Endometrial microvascular endothelial cells (primary cell): Measurements from ENCODE around the gene SINHCAF. TPM values are rescaled to one million over a fixed set of nuclear protein-coding genes. Genes with fewer than 3 reads are reported as not detected.

Experiments
- in situ Hi-C: cut with HindIII; loops from 2 replicates; pipeline ENCODE4 v1.10.0; 2017; ENCODE audit warnings: low sequenced_read_pairs, low pct_unique_long_range_greater_than_20kb; ENCODE audit errors: inconsistent ontology term
- total RNA-seq: library from RNA; depleted of rRNA; stranded (reverse); fragments of >200 nt; gene quantifications from one replicate; pipeline ENCODE4 v1.2.3, GENCODE V29; 2015; ENCODE audit errors: inconsistent ontology term

The SINHCAF gene
- total RNA-seq, 1 donor from 2014 or later: 89.9 TPM

- in situ Hi-C loops: no loop called here
These were observed 14.1 kb upstream of the SINHCAF start for GRCh38 chr12:31339831-31340622.

- in situ Hi-C loops: no loop called here
These were observed 12.0 kb upstream of the SINHCAF start for GRCh38 chr12:31337952-31338351.

DNA sequence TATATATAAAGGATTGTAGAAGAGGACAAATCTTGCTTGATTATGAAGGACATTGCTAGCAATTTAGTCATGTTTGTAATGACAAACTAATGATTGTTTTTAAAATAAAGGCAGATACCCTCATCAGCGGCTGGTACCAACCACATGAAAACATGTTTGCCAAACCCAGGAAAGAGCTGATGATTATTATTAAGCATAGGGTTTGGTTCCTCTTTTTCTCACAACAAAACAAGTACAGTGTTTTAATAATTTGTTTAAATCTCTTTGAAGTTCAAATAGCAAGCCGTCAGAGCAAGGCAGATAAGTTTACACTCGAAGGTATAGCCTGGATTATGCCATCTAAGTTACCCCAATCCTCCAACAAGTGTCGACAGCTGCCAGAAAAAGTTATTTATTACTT lies 5.3 kb upstream of the SINHCAF start:
- in situ Hi-C loops: no loop called here

DNA sequence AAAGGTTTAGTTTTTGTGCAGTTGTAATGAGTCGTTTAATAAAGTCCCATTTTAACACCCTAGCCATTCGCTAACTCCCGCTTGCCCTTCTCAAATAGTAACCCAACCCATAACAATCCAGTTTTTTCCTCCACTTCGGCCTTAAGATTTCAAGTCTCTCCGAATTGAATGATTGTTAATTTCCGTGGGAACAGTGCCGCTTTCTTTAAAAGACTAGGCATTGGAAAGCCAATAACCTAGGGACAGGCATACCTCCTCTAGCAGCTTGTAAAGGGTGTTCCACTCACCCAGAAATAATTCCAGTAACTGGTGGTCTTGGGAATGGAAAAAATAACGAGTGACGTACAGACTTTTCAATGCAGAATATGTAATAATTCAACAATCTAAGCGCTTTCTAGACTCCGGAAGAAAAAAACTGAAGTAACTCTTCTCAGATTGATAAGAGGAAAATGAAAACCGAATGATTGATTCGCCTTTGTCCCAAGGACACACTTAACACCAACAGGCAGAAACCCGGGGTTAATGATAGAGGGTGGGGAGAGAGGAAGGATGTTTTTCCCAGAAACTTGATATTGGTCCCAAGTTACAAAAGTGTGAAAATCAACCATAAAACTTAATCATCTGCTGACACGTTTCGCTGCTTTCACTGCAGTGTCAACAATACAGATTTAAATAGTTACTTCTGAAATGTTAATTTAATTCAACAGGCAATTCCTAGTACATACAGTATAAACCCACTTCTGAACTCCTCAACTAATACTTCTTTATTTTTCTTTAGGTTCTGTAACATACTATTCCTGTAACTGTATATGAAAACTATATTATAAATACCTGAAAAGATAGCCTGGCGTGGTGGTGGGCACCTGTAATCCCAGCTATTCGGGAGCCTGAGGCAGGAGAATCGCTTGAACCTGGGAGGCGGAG lies 1.0 kb upstream of the SINHCAF start:
- in situ Hi-C loops: no loop called here

DNA sequence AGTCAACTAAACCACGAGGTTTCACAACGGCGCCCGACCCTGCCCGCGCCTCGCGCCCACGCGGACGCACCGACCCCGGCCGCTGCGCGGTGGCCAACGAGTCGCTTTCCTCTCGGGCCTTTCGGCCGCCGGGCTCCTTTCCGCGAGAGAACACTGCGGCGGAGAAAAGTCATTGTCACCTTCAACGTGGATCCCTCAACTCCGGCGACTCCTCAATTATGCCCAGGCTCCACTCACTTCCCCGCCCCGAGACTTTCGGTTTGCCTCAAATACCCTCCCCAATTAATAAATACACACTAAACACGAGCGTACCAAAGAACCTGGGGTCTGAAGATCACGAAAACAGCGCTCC lies 450 bp downstream of the SINHCAF start:
- in situ Hi-C loops: no loop called here

- in situ Hi-C loops: no loop called here
These were observed 966 bp downstream of the SINHCAF start for GRCh38 chr12:31324845-31325523.

DNA sequence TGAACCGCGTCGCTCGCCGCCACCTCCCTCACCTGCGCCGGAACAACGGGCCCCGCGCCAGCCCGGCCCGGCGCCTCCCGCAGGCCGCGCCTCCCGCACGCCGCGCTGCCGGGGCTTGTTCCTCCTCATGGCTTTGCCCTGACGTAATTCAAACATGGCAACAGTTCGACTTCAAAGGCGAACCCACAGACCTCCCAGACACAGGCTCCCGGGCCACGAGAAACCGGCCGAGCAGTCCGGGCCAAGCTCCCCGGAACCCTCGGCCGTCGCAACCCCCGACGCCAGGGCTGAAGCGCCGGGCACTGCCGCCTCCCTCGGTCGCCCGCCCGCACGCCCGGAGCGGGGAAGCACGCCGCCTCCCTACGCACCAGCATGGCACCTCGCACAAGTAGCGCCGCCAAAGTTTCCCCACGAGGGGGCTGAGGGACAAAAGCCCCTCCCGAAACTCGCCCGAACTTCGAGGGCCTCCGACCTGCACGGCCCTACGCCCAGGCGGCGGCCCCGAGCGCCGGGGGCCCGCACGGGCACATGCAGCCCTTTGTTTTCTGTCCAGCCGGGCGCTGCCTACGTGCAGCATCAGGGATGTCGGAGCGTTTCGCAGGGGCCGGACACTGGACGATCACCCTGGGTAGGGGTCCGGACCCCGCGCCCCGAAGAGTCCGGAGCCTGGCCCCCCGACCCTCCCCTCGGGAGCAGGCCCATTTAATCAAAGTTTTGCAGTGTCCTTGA lies 1.7 kb downstream of the SINHCAF start:
- in situ Hi-C loops: no loop called here

DNA sequence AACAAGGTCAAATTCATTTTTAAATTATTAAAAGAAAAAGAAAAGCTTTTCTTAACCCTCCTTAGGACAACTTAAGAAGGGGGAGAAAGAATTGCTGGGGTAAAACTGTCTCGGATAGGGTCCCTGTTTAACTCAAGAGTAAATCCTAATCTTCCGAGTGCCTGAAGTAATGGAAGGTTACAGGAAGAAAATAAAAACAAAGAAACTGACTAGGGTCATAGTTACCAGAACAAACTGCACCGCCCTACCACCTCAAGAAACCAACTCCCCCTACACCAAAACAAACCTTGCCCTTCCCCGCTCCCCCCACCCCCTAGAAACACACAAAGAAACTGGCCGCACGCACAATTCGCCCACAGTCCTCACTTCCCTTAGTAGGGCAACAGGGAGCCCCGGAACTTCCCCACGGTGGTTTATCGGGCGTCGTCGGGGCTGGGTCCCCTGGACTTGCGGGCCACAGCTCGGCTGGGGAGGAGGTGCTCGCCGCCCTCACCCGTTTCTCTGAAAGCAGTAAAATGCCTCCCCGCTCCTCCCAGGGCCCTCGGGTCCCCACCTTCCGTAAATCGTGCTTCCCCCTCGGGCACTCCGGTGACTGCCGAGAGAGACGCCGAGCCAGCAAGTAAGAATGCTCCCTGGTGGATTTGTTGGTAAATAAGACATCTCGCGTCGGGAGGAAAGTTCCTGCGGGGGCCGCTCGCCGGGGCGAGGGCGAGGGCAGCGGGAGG lies 2.4 kb downstream of the SINHCAF start:
- in situ Hi-C loops: no loop called here

- in situ Hi-C loops: no loop called here
These were observed 3.1 kb downstream of the SINHCAF start for GRCh38 chr12:31322801-31323207.

DNA sequence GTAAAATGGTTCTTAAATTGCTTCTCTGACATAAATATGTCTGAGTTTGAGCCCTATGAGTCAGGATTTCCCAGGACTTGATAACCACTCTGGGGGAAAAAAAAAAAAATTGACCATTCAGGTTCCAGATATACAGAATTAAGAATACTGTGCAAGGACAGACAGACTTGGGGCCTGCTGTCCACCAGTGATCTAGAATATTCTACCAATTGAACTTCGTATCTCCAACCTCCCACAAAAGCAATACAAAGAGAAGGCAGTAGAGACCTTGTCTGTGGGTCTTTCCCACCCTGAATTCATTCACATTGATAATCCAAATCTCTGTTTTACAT lies 4.1 kb downstream of the SINHCAF start:
- in situ Hi-C loops: no loop called here

GRCh38 chr12:31321186-31321896 lies 4.6 kb downstream of the SINHCAF start:
- in situ Hi-C loops: no loop called here

GRCh38 chr12:31318657-31319269 lies 7.2 kb downstream of the SINHCAF start:
- in situ Hi-C loops: no loop called here

DNA sequence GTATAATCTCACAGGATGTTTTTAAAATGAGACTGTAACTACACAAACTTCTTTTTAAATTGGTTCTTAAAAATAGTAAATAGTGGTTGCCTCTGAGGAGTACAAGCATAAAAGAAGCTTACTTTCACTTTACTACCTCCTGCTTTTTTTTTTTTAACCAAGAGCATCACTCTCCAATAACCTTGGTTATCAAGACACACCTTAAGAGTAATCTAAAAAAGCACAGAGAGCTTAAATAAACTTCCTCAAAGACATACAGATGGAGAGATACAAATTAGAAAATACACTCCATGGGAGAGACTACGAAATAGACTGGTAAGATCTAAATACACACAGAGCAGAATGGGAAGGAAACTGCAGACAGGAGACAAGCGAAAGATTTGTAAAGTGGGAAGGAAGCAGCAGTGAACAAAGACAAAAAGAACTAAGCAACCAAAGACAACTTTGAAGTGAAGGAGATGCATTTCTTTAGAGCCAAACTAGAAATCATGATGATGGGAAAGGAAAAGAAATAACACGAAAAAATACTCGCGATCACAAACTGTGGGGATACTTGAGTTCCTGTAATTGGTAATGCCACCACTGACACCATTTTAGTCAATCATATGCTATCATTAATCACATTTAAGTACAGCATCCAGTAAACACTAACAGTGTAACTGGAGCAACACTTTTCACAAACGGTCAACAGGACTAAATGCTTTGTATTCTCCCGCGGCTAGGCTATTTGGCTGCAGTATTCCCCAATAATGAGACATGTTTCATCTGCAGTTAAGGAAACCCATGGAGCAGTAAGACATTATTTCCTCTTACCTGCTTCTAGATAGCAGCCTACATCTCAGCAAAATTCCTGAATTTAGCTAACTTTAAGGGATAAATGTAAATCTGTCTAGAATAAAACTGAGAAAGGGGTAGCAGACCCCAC lies 8.2 kb downstream of the SINHCAF start:
- in situ Hi-C loops: no loop called here

DNA sequence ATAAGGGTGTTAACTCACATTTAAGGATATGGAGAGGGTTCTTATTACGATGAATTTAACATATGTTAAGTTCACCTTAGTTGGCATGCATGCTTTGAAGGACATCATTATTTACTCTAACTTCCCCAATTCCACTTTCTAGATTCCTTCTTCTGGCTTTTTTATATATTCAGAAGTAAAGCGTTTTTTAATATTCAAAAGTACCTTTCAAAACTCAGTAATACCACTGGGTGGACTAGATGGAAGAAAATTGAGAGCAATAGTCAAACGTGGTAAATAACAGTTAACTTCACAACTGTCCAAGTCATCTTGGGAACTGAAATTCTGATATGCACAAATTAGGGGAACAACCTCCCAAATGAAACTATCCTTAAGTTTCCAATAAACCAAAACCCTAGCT lies 9.1 kb downstream of the SINHCAF start:
- in situ Hi-C loops: no loop called here

DNA sequence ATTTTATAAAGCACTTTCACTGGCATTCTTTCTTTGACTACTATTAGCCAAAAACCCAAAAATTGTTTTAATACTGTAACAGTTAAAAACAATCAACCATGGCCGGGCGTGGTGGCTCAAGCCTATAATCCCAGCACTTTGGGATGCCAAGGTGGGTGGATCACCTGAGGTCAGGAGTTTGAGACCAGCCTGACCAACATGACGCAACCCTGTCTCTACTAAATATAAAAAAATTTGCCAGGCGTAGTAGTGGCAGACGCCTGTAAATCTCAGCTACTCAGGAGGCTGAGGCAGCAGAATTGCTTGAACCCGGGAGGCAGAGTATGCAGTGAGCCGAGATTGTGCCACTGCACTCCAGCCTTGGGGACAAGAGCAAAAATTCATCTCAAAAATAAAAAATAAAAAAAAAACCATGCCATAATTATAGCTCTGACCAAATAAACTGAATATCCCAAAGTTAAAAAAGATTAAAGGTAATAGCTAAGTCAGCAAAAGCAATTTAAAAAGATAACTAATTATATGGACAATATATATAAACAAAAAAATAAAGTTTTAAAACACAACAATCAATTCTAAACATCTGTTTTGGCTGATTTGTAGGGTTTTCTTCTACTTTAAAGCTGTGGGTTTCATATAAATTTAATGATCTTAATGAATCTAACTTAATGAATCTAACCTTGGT lies 10.0 kb downstream of the SINHCAF start:
- in situ Hi-C loops: no loop called here
